ENCODE measurements around the gene EVL.

DNA sequence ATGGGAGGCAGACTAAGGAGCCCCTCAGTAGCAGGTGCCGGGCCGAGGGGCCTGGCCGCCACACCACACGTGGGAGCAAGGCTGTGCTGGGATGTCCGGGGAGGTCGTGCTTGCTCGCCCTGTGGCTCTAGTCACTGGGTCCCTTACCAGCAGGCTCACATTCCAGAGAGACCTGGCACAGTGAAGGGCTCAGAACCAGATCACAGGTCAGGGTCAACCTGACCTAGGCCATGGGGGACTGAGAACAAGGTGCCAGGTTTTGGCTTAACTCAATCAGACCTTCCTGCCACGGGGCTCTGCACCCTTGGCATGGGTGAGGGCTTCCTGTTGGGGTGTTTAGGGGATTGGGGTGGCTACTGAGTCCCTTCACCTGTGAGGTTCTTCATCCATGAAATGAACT, 72.0 kb downstream of the EVL start:
- TF ChIP-seq GATA2 (IDR thresholded peaks at IDR 0.05; ENCODE audit: low read depth, low read length) (no peak), GATA3 (IDR thresholded peaks at IDR 0.05; ENCODE audit: low read depth, low read length) (no peak)
